Spleen (tissue), 11 donors: ENCODE data around the gene SBK3. TPM values are rescaled to one million over a fixed set of nuclear protein-coding genes. Genes with fewer than 3 reads are reported as not detected.

ENCODE experiments used
- DNase-seq: peaks from one replicate; pipeline ENCODE4 v3.0.0-alpha.2; 2020
- H3K27ac ChIP-seq, 8 donors: fragments of 200-600 bp; sonication (generic) in 7 of 8; 1 replicate in 4 of 8; 2 replicates in 4 of 8; pipeline versions ENCODE4 v1.5.0 to v1.8.0; 2016 to 2021; ENCODE audit warnings: inconsistent platforms in 4 of 8, mild to moderate bottlenecking in 4 of 8, moderate library complexity in 1 of 8
- H3K27me3 ChIP-seq, 7 donors: fragments of 200-600 bp; sonication (generic) in 6 of 7; replicated peaks in 1 of 7; 1 replicate in 4 of 7; 2 replicates in 3 of 7; pipeline versions ENCODE4 v1.5.0 to v1.8.0; 2016 to 2021; ENCODE audit warnings: inconsistent platforms in 3 of 7, mild to moderate bottlenecking in 1 of 7
- H3K36me3 ChIP-seq, 6 donors: fragments of 200-600 bp; sonication (generic) in 5 of 6; 1 replicate in 4 of 6; 2 replicates in 2 of 6; pipeline versions ENCODE4 v1.5.0 to v1.8.0; 2016 to 2021; ENCODE audit warnings: inconsistent platforms in 2 of 6
- H3K4me1 ChIP-seq, 6 donors: fragments of 200-600 bp; sonication (generic) in 5 of 6; 1 replicate in 3 of 6; 2 replicates in 3 of 6; pipeline versions ENCODE4 v1.5.0 to v1.8.0; 2016 to 2021; ENCODE audit warnings: inconsistent platforms in 3 of 6
- H3K4me3 ChIP-seq, 8 donors: fragments of 200-600 bp; sonication (generic) in 7 of 8; 1 replicate in 4 of 8; 2 replicates in 4 of 8; pipeline versions ENCODE4 v1.5.0 to v1.8.0; 2016 to 2021; ENCODE audit warnings: inconsistent platforms in 4 of 8, mild to moderate bottlenecking in 4 of 8, moderate library complexity in 2 of 8
- H3K9me3 ChIP-seq, 8 donors: fragments of 200-600 bp; sonication (generic) in 7 of 8; 1 replicate in 4 of 8; 2 replicates in 4 of 8; pipeline versions ENCODE4 v1.5.0 to v1.8.0; 2016 to 2021; ENCODE audit warnings: inconsistent platforms in 4 of 8
- CTCF ChIP-seq, 11 experiments: fragments of 200-600 bp in 7 of 11; fragments of 450-650 bp in 4 of 11; sonication (generic) in 4 of 11; IDR thresholded peaks in 8 of 11; conservative IDR thresholded peaks in 3 of 11; 1 replicate in 7 of 11; 2 replicates in 4 of 11; pipeline versions ENCODE4 v1.4.0 to v1.8.0; 2016 to 2021; ENCODE audit warnings: antibody characterized with exemption in 11 of 11, inconsistent platforms in 4 of 11, mild to moderate bottlenecking in 1 of 11
- POLR2A ChIP-seq, 3 donors: fragments of 450-650 bp; IDR thresholded peaks; one replicate each; pipeline ENCODE4 v1.5.1; 2017; ENCODE audit warnings: antibody characterized with exemption in 3 of 3, mild to moderate bottlenecking in 1 of 3
- POLR2AphosphoS5 ChIP-seq, 3 donors: sonication (generic); formaldehyde crosslinking; IDR thresholded peaks; one replicate each; pipeline ENCODE4 v1.5.1; 2017; ENCODE audit warnings: antibody characterized with exemption in 3 of 3
- WGBS, 5 donors: extraction: QIAGEN DNeasy Blood & Tissue Kit in 3 of 5; methylation state at CpG; one replicate each; pipeline versions ENCODE4 v1.1.5 to v1.1.7; 2013 to 2018; 5-methylcytosine and 5-hydroxymethylcytosine counted together
- intact Hi-C: fragments of 100-400 bp; cut with DNase I; formaldehyde crosslinking; loops from one replicate; pipeline ENCODE4 v1.15.0; 2023; ENCODE audit warnings: low total_unique reads
- polyA plus RNA-seq, 3 donors: library from polyadenylated mRNA; stranded (reverse); fragments of 200-250 nt; gene quantifications; one replicate each; pipeline ENCODE4 v1.2.1, GENCODE V29; 2013
- total RNA-seq, 7 donors: library from RNA; depleted of rRNA in 3 of 7; stranded (reverse); fragments of >200 nt in 3 of 7; fragmentation: NEBNext Ultra II Directional in 4 of 7; extraction: Animal tissue kit (Norgen Biotek cat#: 25700) in 4 of 7; gene quantifications; one replicate each; pipeline versions ENCODE4 v1.1.0 to v1.2.1, GENCODE V29; 2016 to 2021
- donor health status: healthy with polysubstance abuse.
- donor health status: DM: no; HTN: no; CAD: no; lungs with moderate emphysema.
- donor health status: DM: no; HTN: no; CAD: no.
- donor health status: Bipolar disorder and iron deficiency.
- donor health status: healthy.
- donor health status: DM: no; HTN: no; CAD: no.
- donor health status: DM: yes; HTN: yes; CAD: no.

The SBK3 gene
- total and polyA plus RNA-seq, 10 donors, result not detected

- H3K27ac ChIP-seq, result no peak overlapping the region
- no peaks in the 10 kb centered on the region for H3K36me3 ChIP-seq
- 81 to 90% (median 85%) methylated on average over 9 of the region's 9 CpGs for whole genome bisulfite sequencing, 5 donors
- H3K4me3 ChIP-seq, result no peak overlapping the region
- no peak for DNase-seq
- intact Hi-C loops, result no loop called here
- peaks cover 0 to 10% (median 7%) of the 10 kb centered on the region in 8 donors for H3K9me3 ChIP-seq
- H3K4me1 ChIP-seq, result no peaks in the 10 kb centered on the region
- TF ChIP-seq POLR2A (IDR thresholded peaks at IDR 0.05), result no peak
- no peak for TF ChIP-seq POLR2AphosphoS5 (IDR thresholded peaks at IDR 0.05)
- no peak for TF ChIP-seq CTCF (IDR thresholded peaks at IDR 0.05 in 8 of 11, conservative IDR thresholded peaks at IDR 0.05 in 3 of 11)
- peaks cover 0 to 33% (median 4%) of the 10 kb centered on the region in 7 donors for H3K27me3 ChIP-seq
Observed at GRCh38 chr19:55559684-55560083, 14.3 kb upstream of the SBK3 start.

- Histone ChIP-seq H3K4me1 (no peaks in the 10 kb centered on the region), H3K9me3 (no peaks in the 10 kb centered on the region), H3K27me3 (peaks cover 0 to 40% (median 3%) of the 10 kb centered on the region in 7 donors), H3K27ac (no peak overlapping the region), H3K4me3 (no peak overlapping the region), H3K36me3 (no peaks in the 10 kb centered on the region)
- TF ChIP-seq CTCF (IDR thresholded peaks at IDR 0.05 in 8 of 11, conservative IDR thresholded peaks at IDR 0.05 in 3 of 11) (no peak), POLR2AphosphoS5 (IDR thresholded peaks at IDR 0.05) (no peak), POLR2A (IDR thresholded peaks at IDR 0.05) (no peak)
- 76 to 90% (median 83%) methylated on average over 8 of the region's 8 CpGs for WGBS, 5 donors
- intact Hi-C loops, result no loop called here
- no peak for DNase-seq
Observed at GRCh38 chr19:55554741-55555152, 9.4 kb upstream of the SBK3 start.

- intact Hi-C loops, result no loop called here
- H3K27ac ChIP-seq, result no peak overlapping the region
- peaks cover 0 to 40% (median 4%) of the 10 kb centered on the region in 7 donors for H3K27me3 ChIP-seq
- H3K9me3 ChIP-seq, result no peaks in the 10 kb centered on the region
- 87 to 94% (median 90%) methylated on average over 9 of the region's 9 CpGs for WGBS, 5 donors
- H3K36me3 ChIP-seq, result no peaks in the 10 kb centered on the region
- no peak overlapping the region for H3K4me3 ChIP-seq
- no peak for DNase-seq
- no peaks in the 10 kb centered on the region for H3K4me1 ChIP-seq
- no peak for TF ChIP-seq CTCF (IDR thresholded peaks at IDR 0.05 in 8 of 11, conservative IDR thresholded peaks at IDR 0.05 in 3 of 11)
- TF ChIP-seq POLR2A (IDR thresholded peaks at IDR 0.05), result no peak
- no peak for TF ChIP-seq POLR2AphosphoS5 (IDR thresholded peaks at IDR 0.05)
Observed at GRCh38 chr19:55554302-55554701, 9.0 kb upstream of the SBK3 start.

GRCh38 chr19:55553217-55554182 lies 8.2 kb upstream of the SBK3 start:
- H3K9me3 ChIP-seq, result no peaks in the 10 kb centered on the region
- 66 to 84% (median 75%) methylated on average over 13 of the region's 13 CpGs for WGBS, 5 donors

More at GRCh38 chr19:55553217-55554182, 8.2 kb upstream of the SBK3 start:
- no peaks in the 10 kb centered on the region for H3K4me1 ChIP-seq
- intact Hi-C loops, result no loop called here
- no peak for TF ChIP-seq POLR2AphosphoS5 (IDR thresholded peaks at IDR 0.05)
- no peak for TF ChIP-seq POLR2A (IDR thresholded peaks at IDR 0.05)
- no peak for TF ChIP-seq CTCF (IDR thresholded peaks at IDR 0.05 in 8 of 11, conservative IDR thresholded peaks at IDR 0.05 in 3 of 11)
- H3K27me3 ChIP-seq, result peaks cover 0 to 43% (median 4%) of the 10 kb centered on the region in 7 donors
- H3K36me3 ChIP-seq, result no peaks in the 10 kb centered on the region
- no peak overlapping the region for H3K4me3 ChIP-seq
- DNase-seq, result no peak
- no peak overlapping the region for H3K27ac ChIP-seq
